ENCODE results near the gene C1QTNF4.

C1QTNF4 gene

GRCh38 chr11:47591764-47592163 is 2.4 kb downstream of the C1QTNF4 start:
- Histone ChIP-seq H3K27ac (no peak overlapping the region), H3K27me3 (ENCODE audit: insufficient read depth, low read depth, severe bottlenecking) (peaks cover 8% of the 10 kb centered on the region), H3K4me3 (ENCODE audit: low read depth, low read length) (no peak overlapping the region), H3K36me3 (no peaks in the 10 kb centered on the region), H3K9me3 (ENCODE audit: severe bottlenecking) (no peaks in the 10 kb centered on the region)
- no peak for DNase-seq
- TF ChIP-seq CTCF (IDR thresholded peaks at IDR 0.05; ENCODE audit: low read depth, low read length): no peak

GRCh38 chr11:47589977-47590861 is 4.0 kb downstream of the C1QTNF4 start:
- no peak for DNase-seq
- H3K27me3 ChIP-seq (ENCODE audit: insufficient read depth, low read depth, severe bottlenecking): peaks cover 8% of the 10 kb centered on the region
- no peak overlapping the region for H3K4me3 ChIP-seq (ENCODE audit: low read depth, low read length)
- H3K36me3 ChIP-seq: peaks cover 3% of the 10 kb centered on the region; the same call in 1 of the 2 replicates
- TF ChIP-seq CTCF (IDR thresholded peaks at IDR 0.05; ENCODE audit: low read depth, low read length): no peak
- H3K27ac ChIP-seq: no peak overlapping the region
- H3K9me3 ChIP-seq (ENCODE audit: severe bottlenecking): no peaks in the 10 kb centered on the region

- Histone ChIP-seq H3K27me3 (ENCODE audit: insufficient read depth, low read depth, severe bottlenecking) (peaks cover 8% of the 10 kb centered on the region), H3K36me3 (peaks cover 10% of the 10 kb centered on the region; the same call in 1 of the 2 replicates), H3K9me3 (ENCODE audit: severe bottlenecking) (no peaks in the 10 kb centered on the region), H3K27ac (no peak overlapping the region), H3K4me3 (ENCODE audit: low read depth, low read length) (no peak overlapping the region)
- no peak for TF ChIP-seq CTCF (IDR thresholded peaks at IDR 0.05; ENCODE audit: low read depth, low read length)
- no peak for DNase-seq
These were observed 4.6 kb downstream of the C1QTNF4 start for GRCh38 chr11:47589584-47589976.

GRCh38 chr11:47589118-47589517 is 5.1 kb downstream of the C1QTNF4 start:
- DNase-seq: no peak
- TF ChIP-seq CTCF (IDR thresholded peaks at IDR 0.05; ENCODE audit: low read depth, low read length): no peak
- no peak overlapping the region for H3K4me3 ChIP-seq (ENCODE audit: low read depth, low read length)
- no peaks in the 10 kb centered on the region for H3K9me3 ChIP-seq (ENCODE audit: severe bottlenecking)
- H3K36me3 ChIP-seq: peaks cover 14% of the 10 kb centered on the region
- H3K27me3 ChIP-seq (ENCODE audit: insufficient read depth, low read depth, severe bottlenecking): peaks cover 8% of the 10 kb centered on the region
- H3K27ac ChIP-seq: no peak overlapping the region

GRCh38 chr11:47587723-47588326 is 6.4 kb downstream of the C1QTNF4 start:
- H3K9me3 ChIP-seq (ENCODE audit: severe bottlenecking): no peaks in the 10 kb centered on the region
- DNase-seq: no peak
- TF ChIP-seq CTCF (IDR thresholded peaks at IDR 0.05; ENCODE audit: low read depth, low read length): no peak
- peaks cover 27% of the 10 kb centered on the region for H3K36me3 ChIP-seq
- H3K27ac ChIP-seq: no peak overlapping the region
- no peaks in the 10 kb centered on the region for H3K27me3 ChIP-seq (ENCODE audit: insufficient read depth, low read depth, severe bottlenecking)
- no peak overlapping the region for H3K4me3 ChIP-seq (ENCODE audit: low read depth, low read length)

All from WERI-Rb-1 (cell line).